Smooth muscle cell (in vitro differentiated cells): ENCODE data around the gene HTR3E. TPM values are rescaled to one million over a fixed set of nuclear protein-coding genes. Genes with fewer than 3 reads are reported as not detected.

Source experiments
- DNase-seq: peaks from one replicate; lab custom pipeline; 2025; ENCODE audit not compliant: unreplicated experiment; lab: John Stamatoyannopoulos, UW
- H2AFZ ChIP-seq: fragments of 200-600 bp; sonication (generic); 2 replicates; pipeline ENCODE4 v1.6.0; 2016; ENCODE audit warnings: antibody characterized with exemption, low read depth, mild to moderate bottlenecking
- H3F3A ChIP-seq: fragments of 200-600 bp; sonication (generic); 2 replicates; pipeline ENCODE4 v1.6.0; 2017; ENCODE audit warnings: antibody characterized with exemption, low read depth
- H3K27ac ChIP-seq: fragments of 200-600 bp; sonication (generic); 2 replicates; pipeline ENCODE4 v1.5.1; 2016; ENCODE audit warnings: low read depth, mild to moderate bottlenecking
- H3K27me3 ChIP-seq: fragments of 200-600 bp; sonication (generic); 2 replicates; pipeline ENCODE4 v1.6.1; 2016; ENCODE audit warnings: low read depth, mild to moderate bottlenecking
- H3K36me3 ChIP-seq: fragments of 200-600 bp; sonication (generic); 2 replicates; pipeline ENCODE4 v1.5.1; 2016; ENCODE audit warnings: low read depth
- H3K4me1 ChIP-seq: fragments of 200-600 bp; sonication (generic); 2 replicates; pipeline ENCODE4 v1.5.1; 2016; ENCODE audit warnings: low read depth
- H3K4me2 ChIP-seq: fragments of 200-600 bp; sonication (generic); 2 replicates; pipeline ENCODE4 v1.6.0; 2016; ENCODE audit warnings: mild to moderate bottlenecking
- H3K4me3 ChIP-seq: fragments of 200-600 bp; sonication (generic); 2 replicates; pipeline ENCODE4 v1.5.1; 2016; ENCODE audit warnings: mild to moderate bottlenecking
- H3K79me2 ChIP-seq: fragments of 200-600 bp; sonication (generic); 2 replicates; pipeline ENCODE4 v1.6.0; 2016; ENCODE audit warnings: low read depth, mild to moderate bottlenecking
- H3K9ac ChIP-seq: fragments of 200-600 bp; sonication (generic); 2 replicates; pipeline ENCODE4 v1.6.0; 2016; ENCODE audit warnings: low read depth
- H3K9me3 ChIP-seq: fragments of 200-600 bp; sonication (generic); replicated peaks from 2 replicates; pipeline ENCODE4 v1.5.1; 2016; ENCODE audit warnings: low read depth
- H4K20me1 ChIP-seq: fragments of 200-600 bp; sonication (generic); 2 replicates; pipeline ENCODE4 v1.6.0; 2016; ENCODE audit warnings: low read depth
- WGBS: methylation state at CpG from one replicate; pipeline ENCODE4 v1.1.7; 2016; ENCODE audit warnings: low lambda C conversion rate; 5-methylcytosine and 5-hydroxymethylcytosine counted together
- polyA plus RNA-seq: library from polyadenylated mRNA; unstranded; fragments of >200 nt; fragmentation: Nextera tagmentation; extraction: Ambion mirVana; gene quantifications from 2 replicates; pipeline ENCODE4 v1.2.1, GENCODE V29; 2016
- small RNA-seq: library from RNA; depleted of rRNA; stranded (forward); fragments of <200 nt; gene quantifications from one replicate; pipeline ENCODE3, GENCODE V24; 2014
- total RNA-seq: library from RNA; depleted of rRNA; stranded (reverse); fragments of >200 nt; gene quantifications from 2 replicates; pipeline ENCODE4 v1.2.3, GENCODE V29; 2014
- TF ChIP-seq, protein P1 (sequence below): fragments of 200-600 bp; sonication (generic); IDR thresholded peaks from 2 replicates; pipeline ENCODE4 v1.5.1; 2017; ENCODE audit warnings: borderline replicate concordance, mild to moderate bottlenecking, antibody characterized with exemption; ENCODE audit not compliant: insufficient read depth, poor library complexity, severe bottlenecking

HTR3E gene
- total and polyA plus RNA-seq, 2 experiments from 2014 or later = not detected

DNA sequence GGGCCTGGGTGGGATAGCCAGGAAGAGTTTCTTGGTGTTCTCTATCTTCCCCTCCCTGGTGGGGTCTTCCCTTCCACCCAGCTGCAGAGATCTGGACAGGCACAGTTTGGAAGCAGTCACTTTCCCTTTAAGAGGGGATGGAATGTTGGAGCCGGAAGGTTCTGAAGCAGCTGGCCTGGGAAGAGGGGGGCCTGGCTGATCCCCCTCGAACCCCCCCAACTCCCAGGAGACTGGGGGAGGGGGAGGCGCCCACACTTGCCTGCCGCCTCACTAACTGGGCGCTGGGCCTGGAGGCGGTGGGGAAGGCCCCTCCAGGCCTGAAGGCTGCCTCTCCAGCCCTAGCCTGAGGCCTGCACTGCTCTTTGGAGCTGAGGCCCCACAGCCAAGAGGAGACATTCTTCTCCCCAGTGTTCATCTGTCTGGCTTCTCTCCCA is 59.7 kb downstream of the HTR3E start:
- H4K20me1 ChIP-seq = peaks cover 58% of the 10 kb centered on the region
- 0% methylated on average over 3 of the region's 6 CpGs for WGBS
- H3K79me2 ChIP-seq = peaks cover 59% of the 10 kb centered on the region
- peak overlapping the region; percentile 87 for H3K4me2 ChIP-seq
- no peaks in the 10 kb centered on the region for H3K9me3 ChIP-seq
- peaks cover 21% of the 10 kb centered on the region for H3K4me1 ChIP-seq
- TF ChIP-seq, protein P1, sequence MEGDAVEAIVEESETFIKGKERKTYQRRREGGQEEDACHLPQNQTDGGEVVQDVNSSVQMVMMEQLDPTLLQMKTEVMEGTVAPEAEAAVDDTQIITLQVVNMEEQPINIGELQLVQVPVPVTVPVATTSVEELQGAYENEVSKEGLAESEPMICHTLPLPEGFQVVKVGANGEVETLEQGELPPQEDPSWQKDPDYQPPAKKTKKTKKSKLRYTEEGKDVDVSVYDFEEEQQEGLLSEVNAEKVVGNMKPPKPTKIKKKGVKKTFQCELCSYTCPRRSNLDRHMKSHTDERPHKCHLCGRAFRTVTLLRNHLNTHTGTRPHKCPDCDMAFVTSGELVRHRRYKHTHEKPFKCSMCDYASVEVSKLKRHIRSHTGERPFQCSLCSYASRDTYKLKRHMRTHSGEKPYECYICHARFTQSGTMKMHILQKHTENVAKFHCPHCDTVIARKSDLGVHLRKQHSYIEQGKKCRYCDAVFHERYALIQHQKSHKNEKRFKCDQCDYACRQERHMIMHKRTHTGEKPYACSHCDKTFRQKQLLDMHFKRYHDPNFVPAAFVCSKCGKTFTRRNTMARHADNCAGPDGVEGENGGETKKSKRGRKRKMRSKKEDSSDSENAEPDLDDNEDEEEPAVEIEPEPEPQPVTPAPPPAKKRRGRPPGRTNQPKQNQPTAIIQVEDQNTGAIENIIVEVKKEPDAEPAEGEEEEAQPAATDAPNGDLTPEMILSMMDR = no peak
- peaks cover 15% of the 10 kb centered on the region for H3F3A ChIP-seq
- peak overlapping the region; percentile 63 for H3K27ac ChIP-seq
- H3K27me3 ChIP-seq = no peaks in the 10 kb centered on the region
- H3K36me3 ChIP-seq = no peaks in the 10 kb centered on the region
- no peak overlapping the region for H2AFZ ChIP-seq
- DNase-seq = peak; percentile 28
- peak overlapping the region; percentile 96 for H3K4me3 ChIP-seq
- peak overlapping the region; percentile 89 for H3K9ac ChIP-seq

Small RNA genes within 50 kb of the gene (small RNA-seq; reads per million reads assigned to genes)
- gene RF00019 = not detected

Other genes starting within 250 kb of the HTR3E start
- gene PARL, start 212.2 kb upstream of the HTR3E start, total RNA-seq = 47.6 and 53.7 TPM in 2 replicates
- 79.3 and 79.6 TPM in 2 replicates for gene PARL, start 212.2 kb upstream of the HTR3E start, polyA plus RNA-seq
- 20.0 and 24.8 TPM in 2 replicates for gene ABCC5, start 79.2 kb upstream of the HTR3E start, total RNA-seq
- gene ABCC5, start 79.2 kb upstream of the HTR3E start, polyA plus RNA-seq = 18.2 and 18.5 TPM in 2 replicates
- not detected in 2 replicates for gene HTR3D, start 65.3 kb upstream of the HTR3E start, total RNA-seq
- gene HTR3D, start 65.3 kb upstream of the HTR3E start, polyA plus RNA-seq = not detected in 2 replicates
- not detected in 2 replicates for gene HTR3C, start 44.0 kb upstream of the HTR3E start, total RNA-seq
- not detected in 2 replicates for gene HTR3C, start 44.0 kb upstream of the HTR3E start, polyA plus RNA-seq
- 23.5 and 25.3 TPM in 2 replicates for gene EIF2B5, start 38.3 kb downstream of the HTR3E start, total RNA-seq
- 32.3 and 50.4 TPM in 2 replicates for gene EIF2B5, start 38.3 kb downstream of the HTR3E start, polyA plus RNA-seq
- 40.2 and 42.5 TPM in 2 replicates for gene DVL3, start 58.3 kb downstream of the HTR3E start, total RNA-seq
- gene DVL3, start 58.3 kb downstream of the HTR3E start, polyA plus RNA-seq = 87.7 and 122 TPM in 2 replicates
- gene AP2M1, start 77.8 kb downstream of the HTR3E start, total RNA-seq = 444 and 464 TPM in 2 replicates
- gene AP2M1, start 77.8 kb downstream of the HTR3E start, polyA plus RNA-seq = 772 and 784 TPM in 2 replicates
- 34.6 and 40.4 TPM in 2 replicates for gene ABCF3, start 89.1 kb downstream of the HTR3E start, total RNA-seq
- 46.3 and 69.1 TPM in 2 replicates for gene ABCF3, start 89.1 kb downstream of the HTR3E start, polyA plus RNA-seq
- not detected in 2 replicates for gene VWA5B2, start 132.5 kb downstream of the HTR3E start, total RNA-seq
- 0.70 TPM in 1 of 2 replicates, not detected in the other for gene VWA5B2, start 132.5 kb downstream of the HTR3E start, polyA plus RNA-seq
- gene ALG3, start 151.9 kb downstream of the HTR3E start, total RNA-seq = 48.8 and 95.2 TPM in 2 replicates
- 91.2 and 96.7 TPM in 2 replicates for gene ALG3, start 151.9 kb downstream of the HTR3E start, polyA plus RNA-seq
- 4.1 and 4.7 TPM in 2 replicates for gene EEF1AKMT4, start 152.6 kb downstream of the HTR3E start, total RNA-seq
- gene EEF1AKMT4, start 152.6 kb downstream of the HTR3E start, polyA plus RNA-seq = 5.8 and 9.1 TPM in 2 replicates
- not detected in 2 replicates for gene CAMK2N2, start 164.5 kb downstream of the HTR3E start, total RNA-seq
- 0.18 TPM in 1 of 2 replicates, not detected in the other for gene CAMK2N2, start 164.5 kb downstream of the HTR3E start, polyA plus RNA-seq
- not detected in 2 replicates for gene ECE2, start 179.0 kb downstream of the HTR3E start, total RNA-seq
- gene ECE2, start 179.0 kb downstream of the HTR3E start, polyA plus RNA-seq = not detected in 2 replicates
- gene PSMD2, start 202.2 kb downstream of the HTR3E start, total RNA-seq = 303 and 315 TPM in 2 replicates
- 356 and 400 TPM in 2 replicates for gene PSMD2, start 202.2 kb downstream of the HTR3E start, polyA plus RNA-seq
- 148 and 198 TPM in 2 replicates for gene EIF4G1, start 217.5 kb downstream of the HTR3E start, total RNA-seq
- gene EIF4G1, start 217.5 kb downstream of the HTR3E start, polyA plus RNA-seq = 171 and 213 TPM in 2 replicates
- 13.6 and 20.2 TPM in 2 replicates for gene FAM131A, start 240.5 kb downstream of the HTR3E start, total RNA-seq
- gene FAM131A, start 240.5 kb downstream of the HTR3E start, polyA plus RNA-seq = 15.3 and 15.8 TPM in 2 replicates